HG03442 (cell line): Measurements from ENCODE around the gene GPR62.
"Not testable (repeated sequence)": the region's sequence is repeated elsewhere in the genome, so short reads cannot be mapped to it uniquely, and the experiment has no call there.

Source experiments
- ATAC-seq: cut with Tn5 transposase; IDR thresholded peaks from one replicate; pipeline ENCODE4 v1.9.1; 2021; ENCODE audit warnings: mild to moderate bottlenecking, moderate library complexity; ENCODE audit not compliant: unreplicated experiment

GPR62 gene

DNA sequence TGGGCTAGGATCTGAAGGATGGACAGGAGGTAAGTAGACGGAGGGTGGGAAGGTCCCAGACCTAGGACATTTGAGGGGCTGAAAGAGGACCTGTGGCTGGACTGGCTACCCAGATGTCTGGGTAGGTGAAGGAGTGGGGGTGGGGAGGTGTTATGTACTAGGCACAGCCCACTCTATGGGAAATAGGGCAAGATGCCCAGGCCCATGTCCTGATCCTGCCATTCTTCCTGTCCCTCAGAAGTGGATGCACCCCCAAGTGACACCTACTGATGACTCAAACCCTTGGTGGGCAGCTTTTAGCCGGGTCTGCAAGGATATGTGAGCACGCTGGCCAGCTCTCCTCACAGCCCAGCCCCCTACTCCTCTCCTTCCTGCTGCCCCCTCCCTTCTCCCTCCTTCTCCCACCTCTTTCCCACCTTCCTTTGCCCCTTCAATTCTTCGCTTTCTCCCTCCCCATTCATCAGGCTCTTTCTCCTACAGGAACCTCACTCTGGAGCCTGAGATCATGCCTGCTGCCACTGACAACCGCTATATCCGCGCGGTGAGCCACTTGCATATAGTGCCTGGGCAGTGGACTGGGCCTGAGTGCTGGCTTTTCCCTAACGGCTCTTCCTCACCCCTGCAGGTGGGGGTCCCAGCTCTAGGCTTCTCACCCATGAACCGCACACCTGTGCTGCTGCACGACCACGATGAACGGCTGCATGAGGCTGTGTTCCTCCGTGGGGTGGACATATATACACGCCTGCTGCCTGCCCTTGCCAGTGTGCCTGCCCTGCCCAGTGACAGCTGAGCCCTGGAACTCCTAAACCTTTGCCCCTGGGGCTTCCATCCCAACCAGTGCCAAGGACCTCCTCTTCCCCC is 33.3 kb downstream of the GPR62 start:
- ATAC-seq = no peak

DNA sequence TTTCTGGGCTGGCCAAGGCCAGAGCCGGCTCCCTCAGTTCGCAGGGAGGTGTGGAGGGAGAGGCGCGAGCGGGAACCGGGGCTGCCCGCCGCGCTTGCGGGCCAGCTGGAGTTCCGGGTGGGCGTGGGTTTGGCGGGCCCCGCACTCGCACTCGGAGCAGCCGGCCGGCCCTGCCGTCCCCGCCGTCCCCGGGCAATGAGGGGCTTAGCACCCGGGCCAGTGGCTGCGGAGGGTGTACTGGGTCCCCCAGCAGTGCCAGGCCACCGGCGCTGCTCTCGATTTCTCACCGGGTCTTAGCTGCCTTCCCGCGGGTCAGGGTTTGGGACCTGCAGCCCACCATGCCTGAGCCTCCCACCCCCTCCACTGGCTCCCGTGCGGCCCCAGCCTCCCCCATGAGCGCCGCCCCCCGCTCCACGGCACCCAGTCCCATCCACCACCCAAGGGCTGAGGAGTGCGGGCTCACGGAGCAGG is 35.4 kb downstream of the GPR62 start:
- ATAC-seq = not testable (repeated sequence)

DNA sequence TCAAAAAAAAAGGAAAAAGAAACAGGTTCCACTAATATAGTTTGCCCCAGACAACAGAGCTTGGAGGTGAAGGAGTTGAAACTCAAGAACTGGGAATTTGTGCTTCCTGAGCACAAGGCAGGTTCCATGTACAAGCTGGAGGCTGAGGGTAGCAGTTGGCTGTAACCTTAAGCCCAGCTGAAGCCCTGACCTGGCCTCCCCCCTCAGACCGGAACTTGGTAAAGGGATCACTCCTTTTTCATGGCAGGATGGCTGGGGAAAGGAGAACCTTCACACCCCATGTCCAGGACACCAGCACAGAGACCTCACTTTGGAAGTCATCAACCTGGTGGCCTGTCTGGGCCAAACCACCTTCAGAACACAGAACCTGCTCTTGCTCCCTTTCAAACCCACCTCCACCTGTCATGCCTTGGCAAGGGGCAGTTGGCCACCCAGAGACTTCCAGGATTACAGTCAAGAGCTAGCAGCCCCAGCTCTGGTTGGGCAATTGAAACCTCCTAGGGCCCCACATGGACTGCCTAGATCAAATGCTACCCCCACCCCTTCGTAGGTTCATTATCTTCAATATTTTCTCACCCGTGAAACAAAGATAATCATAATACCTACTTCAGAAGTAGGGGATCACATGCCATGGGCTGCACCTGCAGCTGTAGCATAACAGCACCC is 37.0 kb downstream of the GPR62 start:
- no peak for ATAC-seq

DNA sequence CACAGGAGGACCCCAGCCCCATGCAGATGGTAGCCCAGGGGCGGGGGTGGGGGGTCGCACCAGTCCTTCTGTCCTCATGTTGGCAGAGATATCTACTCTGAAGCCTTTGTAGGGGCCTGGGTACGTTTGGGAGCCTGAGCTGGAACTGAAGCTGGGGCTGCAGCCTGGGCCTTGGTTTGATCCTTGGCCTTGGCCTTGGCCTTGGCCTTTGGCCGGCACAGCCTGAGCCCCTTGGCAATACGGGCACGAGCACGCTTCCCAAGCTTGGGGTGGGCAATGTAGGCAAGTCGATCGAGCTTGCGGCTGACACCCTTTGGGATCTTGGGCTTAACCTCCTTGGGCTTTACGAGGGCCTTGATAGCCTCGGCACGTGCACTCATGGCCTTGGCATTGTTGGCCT is 38.5 kb downstream of the GPR62 start:
- not testable (repeated sequence) for ATAC-seq

DNA sequence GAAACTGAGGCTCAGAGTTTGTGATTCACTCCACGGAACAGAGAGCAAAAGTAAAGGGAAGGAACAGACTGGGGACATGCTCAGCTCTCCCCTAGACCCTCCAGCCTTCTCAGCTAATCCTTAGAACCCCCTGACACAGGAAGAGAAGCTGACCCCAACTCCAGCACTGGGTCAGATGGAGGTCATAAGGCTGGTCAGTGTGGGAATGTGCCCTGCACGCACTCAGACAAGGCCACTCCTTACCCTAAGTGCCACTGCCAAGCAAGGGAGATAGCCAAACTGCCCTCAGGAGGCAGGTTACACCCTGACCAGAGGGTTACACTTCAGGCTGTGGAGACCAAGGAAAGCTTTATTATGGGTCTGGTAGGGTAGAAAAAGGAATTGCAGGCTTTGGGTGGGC is 39.3 kb downstream of the GPR62 start:
- no peak for ATAC-seq

DNA sequence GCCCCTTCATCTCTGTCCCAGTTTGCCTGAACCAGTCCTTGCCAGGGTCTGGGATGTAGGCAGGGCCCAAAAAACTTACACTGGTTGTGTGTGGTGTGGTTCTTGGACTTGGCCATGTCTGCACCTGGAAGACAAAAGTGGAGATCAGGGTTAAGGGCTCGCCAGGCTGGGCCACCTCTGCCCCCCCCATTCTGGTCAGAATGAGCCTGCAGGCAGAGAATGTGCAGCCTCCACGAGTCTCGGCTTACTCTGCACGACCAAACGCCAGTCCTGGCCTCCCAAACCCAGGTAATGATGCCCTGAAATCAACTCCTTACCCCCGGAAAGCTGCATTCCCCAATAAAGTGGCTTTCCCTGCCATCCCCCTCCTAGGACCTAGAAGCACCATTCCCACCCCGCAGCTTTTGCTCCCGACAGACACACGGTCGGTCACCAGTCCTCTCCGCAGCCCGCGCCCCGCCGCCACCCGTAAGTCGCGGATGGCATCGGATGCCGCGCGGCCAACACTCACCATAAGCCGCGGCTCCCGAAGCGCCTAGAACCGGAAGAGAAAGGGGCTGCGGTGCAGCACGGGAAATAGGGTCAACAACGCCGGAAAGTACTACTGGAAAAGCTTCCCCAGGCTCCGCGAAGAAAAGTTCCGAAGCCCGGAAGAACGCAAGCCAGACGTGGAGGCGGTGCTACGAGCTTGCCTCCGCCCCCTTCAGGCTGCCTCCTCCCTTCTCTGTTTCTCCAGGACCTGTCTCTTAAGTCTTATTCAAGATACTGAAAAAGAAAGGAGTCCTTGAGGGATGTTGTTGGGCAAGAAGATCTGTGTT is 40.4 kb downstream of the GPR62 start, which contains the start of gene RPL29:
Gene RPL29 (minus strand): TSS at position 550 of the 818 bp plus-strand sequence. CDS start 434 bp downstream, at position 116.
- ATAC-seq = peak; percentile 75

DNA sequence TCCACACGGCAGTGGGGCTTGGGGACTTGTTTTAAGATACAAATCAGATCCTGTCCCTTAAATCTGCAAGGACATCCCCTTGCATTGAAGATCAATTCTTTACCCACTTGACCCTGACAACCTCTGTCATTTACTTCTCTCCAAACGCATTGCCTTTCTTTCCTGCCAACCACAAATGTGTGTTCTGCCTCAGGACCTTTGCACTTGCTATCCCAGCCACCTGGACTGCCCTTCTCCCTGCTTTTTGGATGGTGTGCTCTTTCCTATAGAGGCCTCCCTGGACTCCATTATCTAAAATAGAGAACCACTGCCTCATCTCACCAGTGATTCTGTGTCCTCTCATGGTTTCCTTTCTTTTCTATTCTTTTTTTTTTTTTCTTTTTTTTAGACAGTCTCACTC is 42.0 kb downstream of the GPR62 start:
- ATAC-seq = no peak

DNA sequence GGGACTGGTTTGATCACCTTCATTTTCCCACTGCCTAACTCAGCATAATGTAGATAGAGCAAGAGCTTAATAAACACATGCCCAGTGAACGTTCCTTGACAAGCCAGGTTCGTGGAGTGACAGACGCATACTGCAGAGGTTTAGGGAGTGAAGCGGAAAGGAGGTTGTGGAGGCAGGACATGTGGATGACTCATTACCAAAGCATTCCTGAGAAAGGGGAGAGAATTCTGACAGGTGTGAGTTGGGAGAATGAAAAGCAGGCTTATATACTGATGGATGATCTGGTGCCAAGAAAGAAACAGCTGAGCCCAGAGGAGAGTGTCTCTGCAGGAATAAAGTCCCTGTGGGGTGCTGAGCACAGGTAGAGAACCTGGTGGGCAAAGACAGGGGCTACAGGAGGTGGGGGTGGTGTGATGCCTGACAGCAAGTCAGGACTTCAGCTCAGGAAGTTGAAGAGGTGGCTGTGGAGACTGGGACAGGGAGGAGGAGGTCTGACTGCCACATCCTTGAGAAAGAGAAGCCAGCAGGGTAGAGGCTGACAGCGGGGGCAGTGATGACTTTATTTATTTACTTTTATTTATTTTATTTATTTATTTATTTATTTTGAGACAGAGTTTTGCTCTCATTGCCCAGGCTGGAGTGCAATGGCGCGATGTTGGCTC is 42.9 kb downstream of the GPR62 start:
- no peak for ATAC-seq

DNA sequence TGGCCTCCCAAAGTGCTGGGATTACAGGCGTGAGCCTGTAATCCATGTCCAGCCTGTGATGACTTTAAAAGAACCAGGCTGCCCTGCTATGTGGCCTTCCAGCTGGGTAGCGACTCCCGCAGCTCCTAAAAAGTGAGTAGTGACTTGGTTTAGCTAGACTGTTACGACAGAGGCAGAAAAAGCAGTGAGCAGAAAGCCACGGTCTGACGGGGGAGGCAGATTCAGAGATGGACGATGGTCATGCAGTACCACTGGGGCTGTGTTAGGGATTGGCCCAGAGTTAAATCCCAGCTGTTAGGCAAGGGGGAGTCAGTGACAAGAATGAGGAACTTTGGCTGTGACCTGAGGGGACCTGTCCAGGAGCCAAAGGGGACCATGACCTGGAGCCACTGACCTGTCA is 43.6 kb downstream of the GPR62 start:
- no peak for ATAC-seq

DNA sequence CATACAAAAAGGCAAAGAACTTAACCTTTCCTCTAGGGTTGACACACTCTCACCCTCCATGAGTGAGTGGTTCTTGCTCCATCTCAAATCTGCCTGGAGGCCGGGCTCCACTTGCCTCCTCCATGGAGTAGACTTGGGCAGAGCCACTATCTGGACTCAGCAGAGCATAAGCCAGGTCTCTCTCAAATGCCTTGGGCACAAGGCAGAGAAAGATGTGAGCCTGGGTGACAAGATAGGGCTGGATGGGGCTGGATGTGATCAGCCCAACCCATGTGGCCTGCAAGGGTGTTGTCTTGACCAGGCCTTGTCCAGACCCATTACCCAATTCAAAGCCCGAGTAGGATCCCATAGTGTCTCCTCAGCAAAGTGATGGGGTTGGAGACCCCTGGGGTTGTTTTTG is 44.7 kb downstream of the GPR62 start:
- no peak for ATAC-seq

DNA sequence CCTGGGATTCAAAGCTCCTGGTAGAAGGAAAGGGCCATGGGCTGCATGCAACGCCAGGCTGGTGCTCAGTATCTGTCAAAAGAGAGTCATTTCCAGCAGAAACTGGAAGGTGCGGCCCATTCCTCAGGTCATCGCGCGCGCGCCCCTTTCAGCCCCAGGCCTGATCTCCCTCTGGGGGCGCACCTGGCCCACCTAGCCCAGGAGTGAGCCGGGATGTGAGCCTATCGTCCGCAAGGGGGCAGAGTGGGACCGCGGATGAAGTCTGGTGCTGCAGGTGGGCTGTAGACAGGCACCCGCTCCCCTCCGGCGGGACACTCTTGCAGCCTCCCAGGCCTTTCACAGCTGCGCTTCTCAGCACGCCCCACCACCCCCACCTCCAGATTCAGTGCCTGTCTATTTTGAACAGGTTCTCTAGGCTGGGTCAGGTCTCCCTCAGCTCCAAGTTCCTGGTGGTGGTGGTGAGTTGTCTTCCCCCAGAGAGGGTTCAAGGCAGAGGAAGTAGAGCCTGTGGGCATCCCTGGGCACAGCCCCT is 46.3 kb downstream of the GPR62 start:
- peak; percentile 74 for ATAC-seq

DNA sequence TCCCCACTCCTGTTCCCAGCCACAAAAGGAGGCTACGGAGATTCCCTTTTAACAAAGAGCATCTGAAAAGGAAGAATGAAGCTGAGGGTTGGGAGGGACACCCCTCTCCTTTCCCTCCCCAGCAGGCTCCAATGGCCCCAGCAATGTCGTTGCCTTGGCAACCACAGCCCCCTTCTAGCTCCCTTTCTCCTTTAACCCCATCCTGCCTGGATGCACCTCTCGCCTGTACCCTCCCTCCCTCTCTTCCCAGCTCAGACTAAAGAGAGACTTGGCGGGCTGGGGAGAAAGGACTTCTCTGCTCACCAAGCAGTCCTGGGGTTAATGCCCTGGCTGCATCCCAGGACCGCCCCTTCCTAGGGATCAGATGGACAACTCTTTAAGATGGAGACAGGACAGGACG is 47.6 kb downstream of the GPR62 start:
- no peak for ATAC-seq

DNA sequence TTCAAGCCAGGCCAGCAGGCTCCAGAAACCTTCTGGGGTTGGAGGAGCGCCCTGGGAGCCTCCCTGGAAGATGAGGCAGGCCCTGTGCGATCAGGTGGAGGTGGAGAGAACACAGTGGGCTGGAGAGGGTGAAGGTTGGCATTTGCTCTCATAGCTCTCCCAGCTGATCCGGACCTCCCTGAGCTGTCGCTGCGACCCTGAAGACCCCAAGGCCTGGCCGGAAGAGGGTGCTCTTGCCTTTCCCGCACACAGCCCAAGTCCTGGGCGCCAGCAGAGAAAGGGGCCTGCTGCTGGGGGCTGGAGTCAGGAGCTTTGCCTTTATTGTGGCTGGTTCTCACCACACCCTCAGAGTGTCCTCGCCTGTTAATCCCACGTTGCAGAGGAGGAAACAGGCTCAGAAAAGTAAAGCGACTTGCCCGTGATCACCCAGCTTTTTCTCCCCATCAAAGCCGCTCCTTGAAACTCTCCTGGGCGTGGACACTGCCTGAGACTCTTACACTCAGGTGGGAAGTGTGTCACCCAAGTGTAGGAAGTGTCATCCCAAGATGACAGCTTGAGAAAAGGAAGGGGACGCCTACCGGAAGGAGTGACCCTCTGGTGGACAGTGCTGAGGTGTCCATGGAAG is 49.1 kb downstream of the GPR62 start:
- ATAC-seq = no peak

DNA sequence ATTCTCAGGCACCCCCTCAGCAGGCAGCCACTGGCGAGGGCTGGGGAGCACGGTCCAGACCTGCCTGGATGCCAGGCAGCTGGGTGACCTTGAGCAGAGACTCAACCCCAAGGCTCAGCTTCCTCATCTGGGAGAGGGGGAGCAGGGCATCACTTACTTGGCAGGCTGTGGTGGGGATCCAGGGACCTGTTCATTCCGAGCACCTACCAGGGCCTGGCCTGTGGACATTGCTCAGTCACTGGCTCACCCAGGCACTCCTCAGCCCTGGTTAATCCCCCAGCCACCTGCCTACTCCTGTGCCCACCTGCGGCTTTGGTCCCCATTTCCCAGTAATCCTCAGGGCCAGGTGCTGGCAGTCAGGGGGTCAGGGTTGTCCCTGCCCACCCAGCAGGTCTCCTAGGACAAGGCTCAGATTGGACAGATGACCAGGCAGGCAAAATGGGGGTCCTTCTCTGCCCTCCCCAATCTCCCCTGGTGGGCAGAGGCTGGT is 49.8 kb downstream of the GPR62 start:
- ATAC-seq = no peak

DNA sequence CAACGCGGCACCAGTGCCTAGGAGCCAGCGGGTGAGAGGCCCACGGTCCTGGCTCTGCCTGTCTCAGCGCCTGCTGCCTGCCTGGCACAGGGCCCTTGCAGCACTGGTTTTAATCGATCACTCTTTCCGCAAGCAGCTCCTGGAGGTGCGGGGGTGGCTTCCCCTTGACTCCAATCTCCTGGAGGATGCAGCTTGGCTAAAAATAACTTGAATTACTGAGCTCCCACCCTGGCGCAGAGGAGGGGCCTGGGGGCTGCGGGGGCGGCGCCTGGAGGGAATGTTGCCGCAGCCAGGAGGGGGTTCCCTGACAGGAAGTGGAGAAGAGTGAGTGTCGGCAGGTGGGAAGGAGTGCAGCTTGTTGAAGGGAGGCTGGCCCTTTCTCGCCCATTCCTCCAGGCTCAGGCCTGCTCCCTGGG is 50.4 kb downstream of the GPR62 start:
- ATAC-seq = no peak

DNA sequence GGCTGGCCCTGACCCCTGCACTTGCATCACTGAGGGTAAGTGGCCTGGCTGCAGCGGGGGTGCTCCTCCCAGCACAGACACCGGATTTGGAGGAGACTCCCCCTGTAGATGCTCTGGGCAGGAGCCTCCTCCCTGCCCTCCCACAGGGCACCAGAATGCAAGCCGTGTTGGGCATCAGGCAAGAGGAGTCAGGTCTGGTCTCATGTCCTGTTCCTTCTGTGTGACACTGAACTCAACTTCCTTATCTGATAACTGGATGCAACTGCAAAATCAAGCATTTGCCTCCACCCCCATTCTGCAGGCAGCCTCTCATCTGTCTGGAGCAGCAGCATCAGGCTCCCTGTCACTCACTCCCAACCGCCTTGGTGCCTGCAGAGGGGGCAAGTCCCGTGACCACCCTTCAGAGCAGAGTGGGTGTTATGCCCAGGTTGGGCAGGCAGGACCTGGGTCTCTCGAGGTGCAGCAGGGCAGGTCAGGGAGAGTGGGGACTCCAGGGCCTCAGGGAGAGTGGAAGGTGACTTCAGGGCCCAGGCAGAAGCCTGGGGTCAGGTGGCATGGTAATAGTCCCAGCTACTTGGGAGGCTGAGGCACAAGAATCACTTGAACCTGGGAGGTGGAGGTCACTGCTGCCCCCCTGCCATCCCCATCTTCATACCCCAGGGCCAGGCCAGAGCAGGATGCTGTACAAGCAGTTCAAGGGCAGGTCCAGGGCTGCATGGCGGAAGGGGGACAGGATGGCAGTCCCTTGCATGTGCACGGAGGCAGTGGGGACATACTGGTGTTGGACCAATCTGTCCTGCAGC is 51.0 kb downstream of the GPR62 start:
- no peak for ATAC-seq

DNA sequence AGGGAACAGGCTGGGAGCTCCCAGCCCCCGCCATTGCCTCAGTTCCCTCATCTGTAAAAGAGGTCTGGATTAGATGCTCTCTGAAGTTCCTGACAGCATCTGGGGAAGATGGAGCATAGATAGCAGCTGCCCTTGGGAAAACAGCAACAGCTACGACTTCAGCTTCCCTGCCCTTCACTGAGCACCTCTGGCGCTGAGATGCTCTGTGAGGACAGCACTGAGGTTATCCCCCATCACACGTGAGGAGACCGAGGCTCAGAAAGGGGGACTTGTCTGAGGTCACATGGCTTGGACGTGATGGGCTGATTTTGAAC is 51.6 kb downstream of the GPR62 start:
- no peak for ATAC-seq
